GM10266 (cell line): ENCODE measurements around the gene NCKAP5.

Source experiments
- DNase-seq: peaks from one replicate; pipeline ENCODE4 v3.0.0; 2012; ENCODE audit errors: extremely low spot score
- CTCF ChIP-seq: IDR thresholded peaks from 2 replicates; pipeline ENCODE4 v1.5.1; 2012; ENCODE audit warnings: mild to moderate bottlenecking, low read depth; ENCODE audit not compliant: control insufficient read depth, insufficient read depth; ENCODE audit errors: missing control alignments

Gene NCKAP5

GRCh38 chr2:133448195-133448594, 120.1 kb downstream of the NCKAP5 start:
- no peak for DNase-seq
- TF ChIP-seq CTCF: no peak

- no peak for DNase-seq
- TF ChIP-seq CTCF: no peak
These were observed 121.0 kb downstream of the NCKAP5 start for GRCh38 chr2:133447303-133447702.

- no peak for DNase-seq
- no peak for TF ChIP-seq CTCF
These were observed 123.8 kb downstream of the NCKAP5 start for GRCh38 chr2:133444465-133444864.

GRCh38 chr2:133442393-133442792, 125.9 kb downstream of the NCKAP5 start:
- no peak for TF ChIP-seq CTCF
- no peak for DNase-seq

- no peak for DNase-seq
- no peak for TF ChIP-seq CTCF
These were observed 128.7 kb downstream of the NCKAP5 start for GRCh38 chr2:133439565-133439920.

- no peak for DNase-seq
- no peak for TF ChIP-seq CTCF
These were observed 129.3 kb downstream of the NCKAP5 start for GRCh38 chr2:133438848-133439564.

- DNase-seq: no peak
- TF ChIP-seq CTCF: no peak
These were observed 130.2 kb downstream of the NCKAP5 start for GRCh38 chr2:133438026-133438425.
